Heart right ventricle (tissue), 16 donors: Measurements from ENCODE around the gene AADAC. TPM values are rescaled to one million over a fixed set of nuclear protein-coding genes. Genes with fewer than 3 reads are reported as not detected.

Experiments used
- ATAC-seq, 8 donors: fragments of 200-7000 bp; cut with Tn5 transposase; one replicate each; pipeline ENCODE4 v1.9.1; 2020; ENCODE audit warnings: mild to moderate bottlenecking in 8 of 8, moderate library complexity in 8 of 8, moderate number of reproducible peaks in 1 of 8
- DNase-seq, 2 donors: peaks; one replicate each; pipeline ENCODE4 v3.0.0-alpha.2; 2020
- H3K27ac ChIP-seq, 10 donors: fragments of 200-600 bp; sonication (generic) in 2 of 10; one replicate each; pipeline versions ENCODE4 v1.5.0 to v1.8.0; 2020 to 2022; ENCODE audit warnings: mild to moderate bottlenecking in 3 of 10
- H3K27me3 ChIP-seq, 7 donors: fragments of 200-600 bp; one replicate each; pipeline ENCODE4 v1.8.0; 2021 to 2022; ENCODE audit warnings: mild to moderate bottlenecking in 2 of 7
- H3K36me3 ChIP-seq, 9 donors: fragments of 200-600 bp; sonication (generic) in 1 of 9; one replicate each; pipeline versions ENCODE4 v1.5.0 to v1.8.0; 2020 to 2022; ENCODE audit warnings: mild to moderate bottlenecking in 2 of 9
- H3K4me1 ChIP-seq, 9 donors: fragments of 200-600 bp; sonication (generic) in 1 of 9; one replicate each; pipeline versions ENCODE4 v1.5.0 to v1.8.0; 2020 to 2022; ENCODE audit warnings: mild to moderate bottlenecking in 4 of 9
- H3K4me3 ChIP-seq, 10 donors: fragments of 200-600 bp; sonication (generic) in 2 of 10; one replicate each; pipeline versions ENCODE4 v1.5.0 to v1.8.0; 2020 to 2022; ENCODE audit warnings: mild to moderate bottlenecking in 7 of 10, moderate library complexity in 2 of 10
- H3K9me3 ChIP-seq, 11 donors: fragments of 200-600 bp in 10 of 11; sonication (generic) in 2 of 11; one replicate each; pipeline versions ENCODE4 v1.5.0 to v1.8.0; 2013 to 2022; ENCODE audit warnings: mild to moderate bottlenecking in 2 of 11, control low read depth in 1 of 11, moderate library complexity in 1 of 11
- WGBS, 2 donors: extraction: QIAGEN DNeasy Blood & Tissue Kit; methylation state at CpG; one replicate each; pipeline ENCODE4 v1.1.7; 2013; ENCODE audit warnings: inconsistent platforms in 1 of 2; 5-methylcytosine and 5-hydroxymethylcytosine counted together
- intact Hi-C, 10 donors: fragments of 100-400 bp; cut with DNase I; formaldehyde crosslinking; loops; one replicate each; pipeline versions ENCODE4 v1.11.1 to v1.14.2; 2022
- polyA plus RNA-seq, 2 donors: library from polyadenylated mRNA; stranded (reverse); fragments of 200-250 nt; gene quantifications; one replicate each; pipeline ENCODE4 v1.2.3, GENCODE V29; 2013
- total RNA-seq, 10 donors: library from RNA; stranded (reverse); fragmentation: NEBNext Ultra II Directional in 3 of 10; extraction: Animal tissue kit (Norgen Biotek cat#: 25700) in 3 of 10; gene quantifications; one replicate each; pipeline versions ENCODE4 v1.2.1 to v1.2.4, GENCODE V29; 2021 to 2023
- TF ChIP-seq, protein P1 (sequence below), 9 donors: fragments of 200-600 bp; sonication (generic) in 2 of 9; IDR thresholded peaks; one replicate each; pipeline versions ENCODE4 v1.5.0 to v1.8.0; 2021 to 2022; ENCODE audit warnings: antibody characterized with exemption in 9 of 9, mild to moderate bottlenecking in 5 of 9, moderate library complexity in 1 of 9
- donor health status: Arrhythmogenic right ventricular cardiomyopathy.
- donor health status: ischemic (EF 13 %, LVEDD 7.1; RV severe dilation, severe dysfunction).
- donor health status: healthy with polysubstance abuse.
- donor health status: DM: no; HTN: yes; CAD: no.
- donor health status: DM: no; HTN: no; CAD: no.
- donor health status: ischemic (EF 25% LVEDD 6.9; RV normal size, moderate dysfunction).
- donor health status: ischemic (EF 25% LVEDD 5.7; RV mildly dilated, moderate dysfunction).
- donor health status: healthy.
- donor health status: DM: yes; HTN: yes; CAD: no.
- donor health status: Ischemic cardiomyopathy.
- donor health status: ischemic (EF 35%, LVEDD 5.7; RV mildly dilated, moderate dysfunction).
- donor health status: nonischemic (EF 11% LVEDD 7.7; RV severe dilation, severe dysfunction).
- donor health status: DM: yes; HTN: yes; CAD: no.
- donor health status: PGD.
- donor health status: ischemic (EF 29% LVEDD 5.4; RV normal size, mild dysfunction).
- donor health status: nonischemic (EF 23%, LVEDD 6.1; RV moderate dilation, normal function).

Gene AADAC
- total and polyA plus RNA-seq, 12 donors: 0.01 to 0.14 TPM; not detected in 10

DNA sequence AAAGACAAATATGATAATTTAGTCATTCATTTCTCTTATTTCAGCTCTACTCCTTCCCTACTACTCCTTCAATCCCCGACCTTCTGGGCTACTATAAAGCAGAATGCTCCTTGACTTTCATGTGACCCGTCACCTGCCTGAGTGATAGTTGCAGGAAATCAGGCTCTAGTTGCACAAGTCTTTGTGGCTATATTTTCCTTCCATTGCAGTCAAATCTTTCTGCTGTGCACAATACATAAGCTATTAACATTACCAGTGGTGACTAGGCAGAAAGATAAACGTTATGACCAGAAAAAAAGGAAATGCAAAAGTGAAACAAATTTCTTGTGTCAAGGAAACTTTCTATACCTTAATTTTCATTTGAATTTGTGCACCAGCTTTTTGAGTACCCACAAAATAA is 61.8 kb downstream of the AADAC start:
- H3K4me3 ChIP-seq: peak overlapping the region in 1 of 10 donors; percentile 8

DNA sequence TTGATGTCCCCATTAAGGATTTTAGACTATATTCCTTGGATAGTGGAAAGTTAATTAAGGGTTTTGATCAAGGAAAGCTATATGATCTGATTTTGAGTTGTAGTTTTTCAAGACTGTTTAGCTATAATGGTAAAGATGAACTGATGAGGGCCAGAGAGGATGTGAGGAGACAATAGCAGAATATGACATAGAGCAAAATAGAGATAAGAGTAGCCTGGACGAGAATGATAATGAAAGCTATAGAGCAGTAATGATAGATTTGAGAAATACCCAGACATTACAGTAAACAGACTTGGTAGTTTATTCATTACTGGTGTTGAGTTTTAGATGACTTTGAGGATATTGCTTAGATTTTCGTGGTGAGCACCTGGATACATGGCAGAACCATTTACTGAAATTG is 63.4 kb downstream of the AADAC start:
- TF ChIP-seq, protein P1, sequence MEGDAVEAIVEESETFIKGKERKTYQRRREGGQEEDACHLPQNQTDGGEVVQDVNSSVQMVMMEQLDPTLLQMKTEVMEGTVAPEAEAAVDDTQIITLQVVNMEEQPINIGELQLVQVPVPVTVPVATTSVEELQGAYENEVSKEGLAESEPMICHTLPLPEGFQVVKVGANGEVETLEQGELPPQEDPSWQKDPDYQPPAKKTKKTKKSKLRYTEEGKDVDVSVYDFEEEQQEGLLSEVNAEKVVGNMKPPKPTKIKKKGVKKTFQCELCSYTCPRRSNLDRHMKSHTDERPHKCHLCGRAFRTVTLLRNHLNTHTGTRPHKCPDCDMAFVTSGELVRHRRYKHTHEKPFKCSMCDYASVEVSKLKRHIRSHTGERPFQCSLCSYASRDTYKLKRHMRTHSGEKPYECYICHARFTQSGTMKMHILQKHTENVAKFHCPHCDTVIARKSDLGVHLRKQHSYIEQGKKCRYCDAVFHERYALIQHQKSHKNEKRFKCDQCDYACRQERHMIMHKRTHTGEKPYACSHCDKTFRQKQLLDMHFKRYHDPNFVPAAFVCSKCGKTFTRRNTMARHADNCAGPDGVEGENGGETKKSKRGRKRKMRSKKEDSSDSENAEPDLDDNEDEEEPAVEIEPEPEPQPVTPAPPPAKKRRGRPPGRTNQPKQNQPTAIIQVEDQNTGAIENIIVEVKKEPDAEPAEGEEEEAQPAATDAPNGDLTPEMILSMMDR (IDR thresholded peaks at IDR 0.05): no peak
- ATAC-seq: no peak
- WGBS, 2 donors: 79 to 86% methylated on average over 2 of the region's 2 CpGs

More for the DNA sequence above, 61.8 kb downstream of the AADAC start:
- intact Hi-C loops: no loop called here
- Histone ChIP-seq H3K9me3 (no peaks in the 10 kb centered on the region), H3K4me1 (peaks cover 0 to 58% (median 3%) of the 10 kb centered on the region in 9 donors), H3K27me3 (no peaks in the 10 kb centered on the region), H3K36me3 (no peaks in the 10 kb centered on the region), H3K27ac (peak overlapping the region in 2 of 10 donors; percentile 20 to 82)
- 60 to 63% methylated on average over 3 of the region's 3 CpGs for WGBS, 2 donors
- TF ChIP-seq, protein P1 (IDR thresholded peaks at IDR 0.05): no peak
- DNase-seq: no peak
- ATAC-seq: no peak

More for the DNA sequence above, 63.4 kb downstream of the AADAC start:
- Histone ChIP-seq H3K4me1 (peaks cover 0 to 43% (median 0%) of the 10 kb centered on the region in 9 donors), H3K27ac (peak overlapping the region in 1 of 10 donors; percentile 82), H3K27me3 (no peaks in the 10 kb centered on the region), H3K36me3 (no peaks in the 10 kb centered on the region), H3K9me3 (no peaks in the 10 kb centered on the region), H3K4me3 (no peak overlapping the region)
- intact Hi-C loops: no loop called here
- no peak for DNase-seq

Other genes with a start within 250 kb of the AADAC start
- gene AADACL2, start 80.2 kb upstream of the AADAC start, total RNA-seq: not detected
- gene AADACL2, start 80.2 kb upstream of the AADAC start, polyA plus RNA-seq: not detected
- 1 to 10 TPM in 1 of 10 donors, under 1 TPM in 8, not detected in 1; 0.04 to 2.4 (median 0.12) TPM for gene SUCNR1, start 59.5 kb downstream of the AADAC start, total RNA-seq
- gene SUCNR1, start 59.5 kb downstream of the AADAC start, polyA plus RNA-seq: under 1 TPM in 1 of 2 donors, not detected in 1; 0.16 TPM